DLD1 (cell line): ENCODE results near the gene RNF207.
"Not testable (repeated sequence)": the region's sequence is repeated elsewhere in the genome, so short reads cannot be mapped to it uniquely, and the experiment has no call there.

Experiments
- in situ Hi-C: cut with HindIII; loops from 2 replicates; pipeline ENCODE4 v1.10.0; 2017; ENCODE audit warnings: low sequenced_read_pairs

Gene RNF207

DNA sequence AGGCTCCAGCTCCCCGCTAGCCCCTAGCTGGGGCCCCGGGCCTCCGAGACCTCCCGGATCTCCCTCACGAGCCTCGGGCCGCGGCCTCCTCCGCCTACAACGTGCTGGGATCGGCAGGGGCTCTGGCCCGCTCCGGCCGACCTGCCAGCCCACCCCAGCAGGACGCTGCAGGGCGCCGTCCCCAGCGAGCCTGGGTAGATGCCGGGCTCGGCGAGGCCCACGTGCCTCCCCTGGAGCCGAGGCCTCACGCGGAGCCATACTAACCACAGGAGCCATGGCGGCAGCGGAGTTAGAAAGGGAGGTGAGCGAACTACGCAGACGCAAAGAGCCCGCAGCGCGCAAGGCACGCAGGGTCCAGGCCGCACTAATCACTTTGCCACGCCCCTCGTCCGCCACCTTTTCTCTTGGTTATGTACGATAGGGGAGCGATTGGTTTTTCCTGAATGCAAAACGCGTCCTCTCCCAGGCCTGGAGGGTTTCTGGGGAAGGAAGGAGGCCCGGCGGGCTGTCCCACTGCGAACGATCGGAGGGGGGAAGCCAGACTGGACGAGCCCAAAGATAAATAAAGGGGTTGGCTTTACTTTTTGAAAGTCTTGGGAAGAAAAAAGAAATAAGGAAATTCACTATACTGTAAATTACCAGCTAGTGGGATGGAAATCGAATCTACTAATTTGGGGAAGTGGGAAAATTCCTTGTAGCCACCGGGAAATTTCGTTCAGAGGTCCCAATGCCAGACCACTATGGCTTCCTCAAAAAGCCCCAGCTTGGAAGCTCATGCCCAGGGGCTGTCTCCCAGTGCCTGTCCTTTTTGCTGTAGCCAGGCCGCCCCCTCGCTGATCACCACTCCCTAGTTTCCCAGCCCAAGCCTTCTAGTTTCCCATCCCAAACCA is 6.4 kb upstream of the RNF207 start, which contains the start of gene RPL22:
RPL22 (minus strand) TSS at position 298 of the 890 bp plus-strand sequence; CDS start at position 276, 22 bp downstream.
- in situ Hi-C loops = loop anchor here (10.0 kb wide), 1 partner anchor 125 kb away; no protein-coding TSS in a partner anchor

DNA sequence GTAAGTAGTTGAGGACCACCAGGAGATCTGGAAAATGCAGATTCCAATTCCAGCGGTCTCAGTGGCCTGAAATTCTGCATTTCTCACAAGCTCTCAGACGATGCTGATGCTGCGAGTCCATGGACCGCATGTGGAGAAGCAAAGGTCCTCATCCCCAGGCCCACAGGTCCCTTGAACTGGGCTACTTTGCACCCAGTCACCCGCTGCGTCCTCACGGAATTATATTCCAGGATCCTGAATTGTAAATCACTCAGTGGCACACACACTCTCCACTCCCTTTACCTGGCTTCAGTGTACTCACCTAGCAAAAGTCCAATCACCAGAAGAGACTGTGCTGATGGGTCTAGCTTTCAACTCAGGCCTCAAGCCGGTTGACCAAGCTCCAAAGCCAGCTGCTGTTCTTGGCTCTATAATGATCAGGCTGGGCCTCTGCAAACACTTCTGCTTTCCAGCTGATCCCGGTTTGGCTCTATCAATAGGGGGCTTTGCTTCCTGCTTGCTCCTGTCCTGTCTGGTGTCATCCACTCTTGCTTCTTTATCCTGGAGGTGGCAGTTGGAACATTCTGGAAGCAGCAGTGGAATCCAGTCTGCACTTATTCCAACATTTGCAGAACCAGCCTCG is 5.6 kb upstream of the RNF207 start:
- in situ Hi-C loops = no loop called here

DNA sequence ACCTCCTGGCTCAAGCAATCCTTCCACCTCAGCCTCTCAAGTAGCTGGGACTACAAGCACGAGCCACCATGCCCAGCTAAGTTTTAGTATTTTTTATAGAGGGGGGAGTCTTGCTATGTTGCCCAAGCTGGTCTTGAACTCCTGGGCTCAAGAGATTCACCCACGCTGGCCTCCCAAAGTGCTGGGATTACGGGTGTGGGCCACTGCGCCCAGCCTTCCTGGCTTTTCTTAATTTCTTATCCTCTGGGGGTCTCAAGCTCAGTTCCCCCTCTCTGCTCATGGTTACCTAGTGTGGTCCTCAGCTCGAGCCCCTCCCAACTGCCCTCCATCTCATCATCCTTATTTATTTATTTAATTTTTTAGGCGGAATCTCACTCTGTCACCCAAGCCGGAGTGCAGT is 3.7 kb upstream of the RNF207 start:
- in situ Hi-C loops = no loop called here

DNA sequence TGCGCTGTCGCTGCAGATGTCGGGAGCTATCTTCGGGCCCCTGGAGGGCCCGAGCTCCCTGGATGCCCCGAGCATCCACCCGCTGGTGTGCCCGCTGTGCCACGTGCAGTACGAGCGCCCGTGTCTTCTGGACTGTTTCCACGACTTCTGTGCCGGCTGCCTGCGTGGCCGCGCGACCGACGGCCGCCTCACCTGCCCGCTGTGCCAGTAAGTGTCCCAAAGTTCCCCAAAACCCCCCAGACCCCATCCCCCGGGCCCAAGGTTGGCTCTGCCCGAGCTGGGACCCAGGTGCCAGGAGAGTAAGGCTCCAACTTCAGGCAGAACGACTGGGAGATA is 569 bp downstream of the RNF207 start:
- in situ Hi-C loops = no loop called here

DNA sequence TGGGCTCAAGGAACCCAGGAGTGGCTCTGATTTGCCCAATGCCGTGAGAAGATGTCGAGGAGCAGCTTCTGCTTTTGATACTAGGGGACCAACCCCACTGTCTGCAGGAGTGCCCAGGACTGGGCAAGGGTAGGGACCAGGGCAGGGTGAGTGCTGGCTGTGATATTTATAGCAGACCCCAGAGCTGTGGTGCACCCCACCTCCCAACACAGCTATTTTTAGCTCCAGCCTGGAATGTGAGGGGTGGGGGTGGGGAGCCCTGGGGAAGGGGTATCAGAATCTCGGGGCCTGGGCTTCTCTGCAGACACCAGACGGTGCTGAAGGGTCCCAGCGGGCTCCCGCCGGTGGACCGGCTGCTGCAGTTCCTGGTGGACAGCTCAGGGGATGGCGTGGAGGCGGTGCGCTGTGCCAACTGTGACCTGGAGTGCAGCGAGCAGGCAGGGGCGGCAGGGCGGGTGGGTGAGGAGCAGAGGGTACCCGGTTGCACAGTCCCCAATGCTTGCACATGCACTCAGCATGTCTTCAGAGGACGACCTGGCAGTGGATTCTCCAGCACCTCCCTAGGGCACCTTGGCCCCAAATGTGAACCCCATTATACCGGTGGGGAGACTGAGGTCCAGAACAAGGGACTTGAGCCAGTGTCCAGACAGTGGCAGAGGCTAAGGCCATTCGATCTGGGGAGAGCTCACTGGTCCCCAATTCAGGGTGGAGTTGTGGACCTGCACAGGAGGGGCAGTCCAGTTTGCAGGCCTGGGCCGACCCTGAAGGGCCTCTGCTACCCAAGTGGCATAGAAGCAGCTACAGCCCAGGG is 1.4 kb downstream of the RNF207 start:
- in situ Hi-C loops = no loop called here

GRCh38 chr1:6207921-6208320 is 2.0 kb downstream of the RNF207 start:
- in situ Hi-C loops = no loop called here

DNA sequence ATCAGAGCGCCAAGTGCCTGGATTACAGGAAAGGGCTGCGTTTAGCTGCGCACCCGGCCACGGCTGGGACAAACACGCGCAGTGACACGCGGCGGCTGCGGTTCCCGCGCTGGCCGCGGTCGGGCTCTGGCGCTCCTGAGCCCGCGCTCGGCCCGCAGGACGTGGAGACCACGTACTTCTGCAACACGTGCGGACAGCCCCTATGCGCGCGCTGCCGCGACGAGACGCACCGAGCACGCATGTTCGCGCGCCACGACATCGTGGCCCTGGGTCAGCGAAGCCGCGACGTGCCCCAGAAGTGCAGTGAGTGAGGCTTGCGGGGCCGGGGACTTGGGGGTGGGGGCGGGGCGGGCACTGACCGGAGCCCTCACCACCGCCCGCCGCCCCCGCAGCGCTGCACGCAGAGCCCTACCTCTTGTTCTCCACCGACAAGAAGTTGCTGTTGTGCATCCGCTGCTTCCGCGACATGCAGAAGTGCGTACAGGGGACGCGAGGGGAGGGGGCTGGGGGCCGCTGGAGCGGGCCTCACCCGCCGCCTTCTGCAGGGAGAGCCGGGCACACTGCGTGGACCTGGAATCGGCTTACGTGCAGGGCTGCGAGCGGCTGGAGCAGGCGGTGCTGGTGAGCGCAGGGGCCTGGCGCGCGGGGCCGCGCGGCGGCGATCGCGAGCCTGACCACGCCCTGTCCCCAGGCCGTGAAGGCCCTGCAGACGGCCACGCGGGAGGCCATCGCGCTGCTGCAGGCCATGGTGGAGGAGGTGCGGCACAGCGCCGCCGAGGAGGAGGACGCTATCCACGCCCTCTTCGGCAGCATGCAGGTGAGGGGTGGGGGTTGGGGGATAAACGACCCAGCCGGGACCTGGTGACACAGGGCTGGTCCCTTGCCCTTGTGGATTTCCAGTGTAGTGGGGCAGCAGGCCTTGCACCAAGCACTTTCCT is 3.1 kb downstream of the RNF207 start:
- in situ Hi-C loops = no loop called here

DNA sequence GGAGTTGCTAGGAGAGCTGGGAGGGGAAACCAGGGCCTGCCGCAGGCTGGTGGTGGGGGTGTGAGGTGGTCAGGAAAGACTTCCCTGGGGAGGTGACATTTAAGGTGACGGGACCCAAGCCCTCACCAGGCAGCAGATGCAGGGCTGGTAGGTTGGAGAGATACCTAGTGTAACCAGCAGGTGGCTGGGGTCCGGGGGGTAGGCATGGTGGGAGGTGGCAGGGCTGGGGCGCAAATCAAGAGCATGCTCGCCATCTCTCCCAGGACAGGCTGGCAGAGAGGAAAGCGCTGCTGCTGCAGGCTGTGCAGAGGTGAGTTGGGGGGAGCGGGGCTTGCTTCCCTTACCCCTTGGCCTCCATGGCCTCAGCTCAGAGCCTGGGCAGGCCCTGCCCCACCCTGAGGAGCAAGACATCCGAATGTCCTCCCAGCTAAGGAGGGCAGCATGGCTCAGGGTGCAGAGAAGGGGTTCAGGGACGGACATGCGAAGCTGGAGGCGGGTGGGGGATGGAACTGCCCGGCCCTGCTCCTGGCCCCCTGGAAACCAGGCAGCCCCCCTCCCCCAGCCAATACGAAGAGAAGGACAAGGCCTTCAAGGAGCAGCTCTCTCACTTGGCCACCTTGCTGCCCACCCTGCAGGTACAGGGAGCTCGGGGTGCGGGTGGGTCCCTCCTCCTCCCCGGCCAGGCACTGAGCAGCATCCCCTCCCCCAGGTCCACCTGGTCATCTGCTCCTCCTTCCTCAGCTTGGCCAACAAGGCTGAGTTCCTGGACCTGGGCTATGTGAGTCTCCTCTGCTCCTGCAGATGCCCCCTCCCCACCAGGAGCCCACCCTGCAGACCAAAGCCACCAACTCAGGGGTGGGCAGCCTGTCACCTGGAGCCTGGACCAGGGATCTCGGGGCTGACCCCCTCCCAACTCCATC is 4.0 kb downstream of the RNF207 start:
- in situ Hi-C loops = no loop called here

GRCh38 chr1:6210591-6211355 is 4.9 kb downstream of the RNF207 start:
- in situ Hi-C loops = no loop called here

DNA sequence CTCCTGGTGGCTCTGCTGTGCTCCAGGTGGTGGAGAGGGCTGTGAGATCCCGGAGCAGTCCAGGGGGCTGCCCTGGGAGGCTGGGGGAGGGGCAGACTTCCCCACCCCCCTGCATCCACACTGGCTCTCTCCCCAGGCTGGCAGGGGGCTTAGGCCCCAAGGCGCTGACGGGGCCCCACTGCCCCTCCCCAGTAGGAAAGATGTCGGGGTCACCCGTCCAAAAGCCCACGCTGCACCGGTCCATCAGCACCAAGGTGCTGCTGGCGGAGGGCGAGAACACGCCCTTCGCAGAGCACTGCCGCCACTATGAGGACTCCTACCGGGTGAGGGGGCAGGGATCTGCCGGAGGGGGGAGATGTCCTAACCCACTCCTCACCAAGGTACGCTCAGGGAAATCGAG is 5.8 kb downstream of the RNF207 start:
- in situ Hi-C loops = no loop called here

- in situ Hi-C loops = no loop called here
These were observed 6.5 kb downstream of the RNF207 start for GRCh38 chr1:6212193-6212959.

GRCh38 chr1:6218375-6219164 is 12.7 kb downstream of the RNF207 start:
- in situ Hi-C loops = no loop called here

- in situ Hi-C loops = not testable (repeated sequence)
These were observed 13.7 kb downstream of the RNF207 start for GRCh38 chr1:6219641-6220040.

GRCh38 chr1:6220236-6220635 is 14.3 kb downstream of the RNF207 start:
- in situ Hi-C loops = no loop called here

DNA sequence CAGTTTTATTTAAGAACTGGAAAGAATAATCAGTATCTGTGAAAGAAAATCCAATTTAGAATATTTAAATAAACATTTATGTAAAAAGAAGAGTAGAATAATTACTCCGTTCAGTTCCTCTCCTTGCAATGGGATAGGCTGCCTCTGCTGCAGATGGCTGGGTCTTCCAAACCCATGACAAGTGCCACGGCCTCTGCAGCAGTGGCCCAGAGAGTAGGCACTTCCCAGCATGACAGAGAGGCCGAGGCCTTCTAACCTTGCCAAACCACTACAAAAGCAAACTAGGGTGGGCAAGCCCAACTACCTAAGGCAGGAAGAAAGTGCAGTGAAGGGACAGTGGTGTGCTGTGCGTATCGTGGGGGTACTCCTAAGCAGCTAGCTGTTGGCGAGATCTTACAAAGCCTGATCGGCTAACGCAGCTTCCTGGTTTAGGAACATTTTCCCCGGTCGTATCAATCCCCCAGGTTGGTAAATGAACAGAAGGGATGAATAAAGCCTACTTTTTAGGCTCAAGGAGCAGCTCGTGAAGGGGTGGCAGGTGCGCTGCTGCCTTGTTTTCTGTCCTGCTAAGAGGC is 15.4 kb downstream of the RNF207 start:
- in situ Hi-C loops = no loop called here

GRCh38 chr1:6222636-6223035 is 16.7 kb downstream of the RNF207 start:
- in situ Hi-C loops = no loop called here

GRCh38 chr1:6223617-6224016 is 17.7 kb downstream of the RNF207 start:
- in situ Hi-C loops = no loop called here
